ENCODE results near the gene OR5H15. TPM values are rescaled to one million over a fixed set of nuclear protein-coding genes. Genes with fewer than 3 reads are reported as not detected.

The OR5H15 gene
- total and polyA plus RNA-seq, 10 of the 15 experiments (the other 5 are each of a cell fraction or from before 2014, with no cell fraction given): not detected

DNA sequence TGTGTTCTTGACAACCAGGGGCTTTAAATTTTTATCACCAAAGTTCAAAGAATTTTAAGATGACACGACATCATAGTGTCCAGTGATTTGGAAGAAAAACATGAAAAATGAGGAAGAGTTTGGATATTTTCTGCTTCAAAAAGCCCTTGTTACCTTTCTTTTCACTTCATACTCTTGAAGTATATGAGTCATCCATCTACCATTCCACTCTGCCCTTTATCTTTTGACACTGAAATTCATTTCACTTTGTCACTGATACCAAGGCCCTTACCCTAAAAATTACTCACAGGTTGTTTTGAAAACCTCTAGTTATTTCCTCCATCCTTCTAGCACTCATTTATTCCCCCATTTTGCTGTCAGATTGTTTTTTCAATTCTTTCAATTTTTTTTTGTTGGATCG lies 42.7 kb downstream of the OR5H15 start:
- ChIA-PET RAD21 (ENCODE audit: unreplicated experiment) (no interaction called here), POLR2A (no interaction called here), CTCF (no interaction called here), SMC1A (ENCODE audit: uncharacterized antibody, unreplicated experiment) (interaction anchor here (1.1 to 1.4 kb wide), 2 partner anchors 9 to 22 kb away, joined by 3 to 4 read pairs; no protein-coding TSS in a partner anchor)
- 33% methylated on average over 2 of the region's 2 CpGs for WGBS (ENCODE audit: insufficient coverage, insufficient replicate concordance, low lambda C conversion rate, missing lambda C conversion rate)
- no TSS peak for BruUV-seq (replicated peaks)
- Histone ChIP-seq H3K9ac (ENCODE audit: control insufficient read depth, insufficient read depth, low read length) (no peak overlapping the region), H3K27me3 (replicated peaks in 1 of 2; ENCODE audit: control insufficient read depth in 2 of 2, insufficient read depth in 2 of 2, low read length in 1 of 2) (no peaks in the 10 kb centered on the region), H3K9me3 (replicated peaks; ENCODE audit: control insufficient read depth, insufficient read depth, low read length) (no peaks in the 10 kb centered on the region), H4K20me1 (ENCODE audit: control insufficient read depth, insufficient read depth) (no peaks in the 10 kb centered on the region), H2AFZ (ENCODE audit: control insufficient read depth, low read depth, low read length) (no peak overlapping the region), H3K4me3 (no peak overlapping the region), H3K27ac (ENCODE audit: control insufficient read depth, insufficient read depth) (no peak overlapping the region), H3K79me2 (ENCODE audit: control insufficient read depth, insufficient read depth, low read length) (no peaks in the 10 kb centered on the region), H3K4me1 (ENCODE audit: control insufficient read depth, insufficient read depth, low read length) (no peaks in the 10 kb centered on the region), H3K36me3 (ENCODE audit: control insufficient read depth in 2 of 2, insufficient read depth in 2 of 2, low read length in 1 of 2) (no peaks in the 10 kb centered on the region), H3K4me2 (ENCODE audit: control insufficient read depth, insufficient read depth) (no peak overlapping the region)
- ATAC-seq: no peak
- no peak for DNase-seq (ENCODE audit: low read depth, low spot score)
- FAIRE-seq: no peak
- intact Hi-C loops (cut with micrococcal nuclease; ENCODE audit: unreplicated experiment) (no loop called here), in situ Hi-C loops (cut with MboI) (no loop called here)
- TF ChIP-seq MXI1 (IDR thresholded peaks at IDR 0.05; ENCODE audit: low read depth, low read length) (no peak), SREBF2 (IDR thresholded peaks at IDR 0.05; ENCODE audit: low read length) (no peak), MEF2A (IDR thresholded peaks at IDR 0.05; ENCODE audit: insufficient read depth, low read depth, low read length) (no peak), BHLHE40 (IDR thresholded peaks at IDR 0.05; ENCODE audit: borderline replicate concordance in 1 of 2, low read depth in 2 of 2, low read length in 1 of 2) (no peak), MYC (IDR thresholded peaks at IDR 0.05; ENCODE audit: insufficient read depth, insufficient read length, insufficient replicate concordance, low read length, severe bottlenecking) (no peak), SMC3 (IDR thresholded peaks at IDR 0.05; ENCODE audit: borderline replicate concordance, low read length) (no peak), HDAC6 (IDR thresholded peaks at IDR 0.05; ENCODE audit: unreplicated experiment) (no peak), ZNF217 (IDR thresholded peaks at IDR 0.05) (no peak), CREM (IDR thresholded peaks at IDR 0.05; ENCODE audit: low read depth) (no peak), JUND (IDR thresholded peaks at IDR 0.05; ENCODE audit: low read depth, low read length) (no peak), STAT1 (conservative IDR thresholded peaks at IDR 0.05) (no peak), LARP7 (IDR thresholded peaks at IDR 0.05) (no peak), MEF2B (IDR thresholded peaks at IDR 0.05; ENCODE audit: partially characterized antibody, poor library complexity, severe bottlenecking) (no peak), POLR2AphosphoS5 (IDR thresholded peaks at IDR 0.05; ENCODE audit: low read length) (no peak)
- TF ChIP-seq, protein P1, sequence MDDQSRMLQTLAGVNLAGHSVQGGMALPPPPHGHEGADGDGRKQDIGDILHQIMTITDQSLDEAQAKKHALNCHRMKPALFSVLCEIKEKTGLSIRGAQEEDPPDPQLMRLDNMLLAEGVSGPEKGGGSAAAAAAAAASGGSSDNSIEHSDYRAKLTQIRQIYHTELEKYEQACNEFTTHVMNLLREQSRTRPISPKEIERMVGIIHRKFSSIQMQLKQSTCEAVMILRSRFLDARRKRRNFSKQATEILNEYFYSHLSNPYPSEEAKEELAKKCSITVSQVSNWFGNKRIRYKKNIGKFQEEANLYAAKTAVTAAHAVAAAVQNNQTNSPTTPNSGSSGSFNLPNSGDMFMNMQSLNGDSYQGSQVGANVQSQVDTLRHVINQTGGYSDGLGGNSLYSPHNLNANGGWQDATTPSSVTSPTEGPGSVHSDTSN (IDR thresholded peaks at IDR 0.05; ENCODE audit: insufficient replicate concordance, low read depth, low read length): no peak
- TF ChIP-seq, protein P2, sequence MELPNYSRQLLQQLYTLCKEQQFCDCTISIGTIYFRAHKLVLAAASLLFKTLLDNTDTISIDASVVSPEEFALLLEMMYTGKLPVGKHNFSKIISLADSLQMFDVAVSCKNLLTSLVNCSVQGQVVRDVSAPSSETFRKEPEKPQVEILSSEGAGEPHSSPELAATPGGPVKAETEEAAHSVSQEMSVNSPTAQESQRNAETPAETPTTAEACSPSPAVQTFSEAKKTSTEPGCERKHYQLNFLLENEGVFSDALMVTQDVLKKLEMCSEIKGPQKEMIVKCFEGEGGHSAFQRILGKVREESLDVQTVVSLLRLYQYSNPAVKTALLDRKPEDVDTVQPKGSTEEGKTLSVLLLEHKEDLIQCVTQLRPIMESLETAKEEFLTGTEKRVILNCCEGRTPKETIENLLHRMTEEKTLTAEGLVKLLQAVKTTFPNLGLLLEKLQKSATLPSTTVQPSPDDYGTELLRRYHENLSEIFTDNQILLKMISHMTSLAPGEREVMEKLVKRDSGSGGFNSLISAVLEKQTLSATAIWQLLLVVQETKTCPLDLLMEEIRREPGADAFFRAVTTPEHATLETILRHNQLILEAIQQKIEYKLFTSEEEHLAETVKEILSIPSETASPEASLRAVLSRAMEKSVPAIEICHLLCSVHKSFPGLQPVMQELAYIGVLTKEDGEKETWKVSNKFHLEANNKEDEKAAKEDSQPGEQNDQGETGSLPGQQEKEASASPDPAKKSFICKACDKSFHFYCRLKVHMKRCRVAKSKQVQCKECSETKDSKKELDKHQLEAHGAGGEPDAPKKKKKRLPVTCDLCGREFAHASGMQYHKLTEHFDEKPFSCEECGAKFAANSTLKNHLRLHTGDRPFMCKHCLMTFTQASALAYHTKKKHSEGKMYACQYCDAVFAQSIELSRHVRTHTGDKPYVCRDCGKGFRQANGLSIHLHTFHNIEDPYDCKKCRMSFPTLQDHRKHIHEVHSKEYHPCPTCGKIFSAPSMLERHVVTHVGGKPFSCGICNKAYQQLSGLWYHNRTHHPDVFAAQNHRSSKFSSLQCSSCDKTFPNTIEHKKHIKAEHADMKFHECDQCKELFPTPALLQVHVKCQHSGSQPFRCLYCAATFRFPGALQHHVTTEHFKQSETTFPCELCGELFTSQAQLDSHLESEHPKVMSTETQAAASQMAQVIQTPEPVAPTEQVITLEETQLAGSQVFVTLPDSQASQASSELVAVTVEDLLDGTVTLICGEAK (IDR thresholded peaks at IDR 0.05; ENCODE audit: borderline replicate concordance): no peak
